K562 (cell line): ENCODE results near the gene FBXW11. TPM values are rescaled to one million over a fixed set of nuclear protein-coding genes. Genes with fewer than 3 reads are reported as not detected.
A peak's percentile ranks its signal among the peaks of the same experiment; 100 is the strongest.

Source experiments
- CREM ChIP-seq: IDR thresholded peaks from 2 replicates; pipeline ENCODE4 v1.6.1; 2014; ENCODE audit warnings: antibody characterized with exemption, low read depth
- E2F3 ChIP-seq: fragments of 250-450 bp; sonication (Bioruptor Pico); IDR thresholded peaks from 2 replicates; pipeline ENCODE4 v1.4.0; 2020; ENCODE audit warnings: mild to moderate bottlenecking
- MAZ ChIP-seq, 2 experiments: fragments of 450-650 bp in 1 of 2; sonication (generic) in 1 of 2; formaldehyde crosslinking; IDR thresholded peaks in 1 of 2; conservative IDR thresholded peaks in 1 of 2; 2 replicates each; pipeline versions ENCODE4 v1.4.0 to v1.5.0; 2020; ENCODE audit warnings: mild to moderate bottlenecking in 1 of 2, missing genetic modification reagents in 1 of 2
- RBM14 ChIP-seq: fragments of 200-400 bp; formaldehyde crosslinking; IDR thresholded peaks from 2 replicates; pipeline ENCODE4 v1.6.1; 2018; ENCODE audit warnings: low read depth, mild to moderate bottlenecking, low read length, moderate library complexity, borderline replicate concordance; ENCODE audit not compliant: insufficient read depth
- SREBF2 ChIP-seq: sonication (generic); formaldehyde crosslinking; IDR thresholded peaks from 2 replicates; pipeline ENCODE4 v1.4.0; 2020; ENCODE audit warnings: mild to moderate bottlenecking, missing genetic modification reagents
- TCF3 ChIP-seq: sonication (generic); formaldehyde crosslinking; IDR thresholded peaks from 2 replicates; pipeline ENCODE4 v1.4.0; 2020; ENCODE audit warnings: mild to moderate bottlenecking, missing genetic modification reagents
- ZFP36 ChIP-seq: fragments of 150-350 bp; IDR thresholded peaks from 2 replicates; pipeline ENCODE4 v1.6.1; 2018; ENCODE audit warnings: low read length, low read depth; ENCODE audit not compliant: partially characterized antibody
- ZNF134 ChIP-seq: fragments of 250-450 bp; sonication (Bioruptor Pico); conservative IDR thresholded peaks from 2 replicates; pipeline ENCODE4 v1.4.0; 2020
- ZNF174 ChIP-seq: fragments of 250-450 bp; sonication (Bioruptor Pico); IDR thresholded peaks from 2 replicates; pipeline ENCODE4 v1.4.0; 2020; ENCODE audit warnings: mild to moderate bottlenecking
- polyA plus RNA-seq, 8 experiments: library from polyadenylated mRNA; depleted of rRNA in 4 of 8; stranded (reverse) in 5 of 8; unstranded in 3 of 8; fragments of >200 nt; fragmentation: Nextera tagmentation in 2 of 8; fragmentation: Illumina TruSeq in 1 of 8; extraction: Ambion mirVana in 2 of 8; extraction: Trizol in 1 of 8; gene quantifications; 2 replicates each; pipeline versions ENCODE4 v1.2.1 to v1.2.3, GENCODE V29; 2011 to 2014; ENCODE audit warnings: inconsistent platforms in 1 of 8, missing spikeins in 1 of 8
- total RNA-seq, 7 experiments: library from RNA; depleted of rRNA in 6 of 7; stranded (reverse); fragments of >200 nt in 6 of 7; fragmentation: Illumina TruSeq in 2 of 7; extraction: Trizol in 2 of 7; gene quantifications; 2 replicates each; pipeline versions ENCODE4 v1.2.1 to v1.2.3, GENCODE V29; 2011 to 2021; ENCODE audit warnings: low replicate concordance in 1 of 7
- TF ChIP-seq, protein P1 (sequence below): IDR thresholded peaks from 2 replicates; pipeline ENCODE4 v1.6.1; 2016; ENCODE audit warnings: missing genetic modification characterization, missing compliant biosample characterization
- TF ChIP-seq, protein P2 (sequence below): fragments of 450-650 bp; IDR thresholded peaks from 2 replicates; pipeline ENCODE4 v1.6.1; 2017; ENCODE audit warnings: antibody characterized with exemption
- TF ChIP-seq, protein P3 (sequence below), 3 experiments: fragments of 200-800 bp in 1 of 3; fragments of 250-450 bp in 1 of 3; fragments of 450-650 bp in 1 of 3; sonication (Bioruptor Pico) in 1 of 3; sonication (Bioruptor generic) in 1 of 3; formaldehyde crosslinking in 1 of 3; IDR thresholded peaks; 2 replicates each; pipeline versions ENCODE4 v1.6.1 to v1.8.0; 2016 to 2022; ENCODE audit warnings: mild to moderate bottlenecking in 2 of 3, missing genetic modification characterization in 2 of 3, missing compliant biosample characterization in 1 of 3, moderate library complexity in 1 of 3
- TF ChIP-seq, protein P4 (sequence below): fragments of 150-350 bp; conservative IDR thresholded peaks from 2 replicates; pipeline ENCODE4 v1.6.1; 2014; ENCODE audit warnings: low read length
- TF ChIP-seq, protein P5 (sequence below): fragments of 450-650 bp; formaldehyde crosslinking; IDR thresholded peaks from 2 replicates; pipeline ENCODE4 v1.4.0; 2020; ENCODE audit warnings: mild to moderate bottlenecking, moderate library complexity
- TF ChIP-seq, protein P6 (sequence below): sonication (generic); formaldehyde crosslinking; IDR thresholded peaks from 2 replicates; pipeline ENCODE4 v1.8.0; 2022; ENCODE audit warnings: mild to moderate bottlenecking, low read depth, missing genetic modification reagents

Gene FBXW11
- total and polyA plus RNA-seq, 9 of the 15 experiments (the other 6 are each of a cell fraction or from before 2014, with no cell fraction given): 3.0 to 28.6 (median 23.6) TPM

DNA sequence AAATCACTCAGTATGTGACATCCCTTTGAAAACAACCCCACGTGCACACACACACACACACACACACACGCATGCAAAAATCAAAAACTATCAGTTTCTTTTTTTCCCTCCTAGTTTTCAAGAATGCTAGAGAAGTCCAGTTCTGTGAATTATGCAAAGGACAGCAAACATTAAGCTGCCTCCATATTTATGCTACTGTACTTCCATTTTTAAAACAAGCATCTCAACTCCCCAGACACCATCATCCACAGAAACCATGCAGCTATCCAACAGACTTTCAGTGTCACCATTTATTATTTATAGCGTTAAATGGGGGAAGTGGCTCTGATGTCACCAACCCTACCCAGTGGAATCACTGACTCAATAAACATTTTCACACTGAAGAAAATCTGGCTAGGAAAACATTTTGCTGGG is 1.6 kb downstream of the FBXW11 start (continued):
- TF ChIP-seq, protein P1, sequence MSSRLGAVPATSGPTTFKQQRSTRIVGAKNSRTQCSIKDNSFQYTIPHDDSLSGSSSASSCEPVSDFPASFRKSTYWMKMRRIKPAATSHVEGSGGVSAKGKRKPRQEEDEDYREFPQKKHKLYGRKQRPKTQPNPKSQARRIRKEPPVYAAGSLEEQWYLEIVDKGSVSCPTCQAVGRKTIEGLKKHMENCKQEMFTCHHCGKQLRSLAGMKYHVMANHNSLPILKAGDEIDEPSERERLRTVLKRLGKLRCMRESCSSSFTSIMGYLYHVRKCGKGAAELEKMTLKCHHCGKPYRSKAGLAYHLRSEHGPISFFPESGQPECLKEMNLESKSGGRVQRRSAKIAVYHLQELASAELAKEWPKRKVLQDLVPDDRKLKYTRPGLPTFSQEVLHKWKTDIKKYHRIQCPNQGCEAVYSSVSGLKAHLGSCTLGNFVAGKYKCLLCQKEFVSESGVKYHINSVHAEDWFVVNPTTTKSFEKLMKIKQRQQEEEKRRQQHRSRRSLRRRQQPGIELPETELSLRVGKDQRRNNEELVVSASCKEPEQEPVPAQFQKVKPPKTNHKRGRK (tag): no peak
- no peak for TF ChIP-seq E2F3 (CRISPR knock-in tag)
- TF ChIP-seq TCF3 (CRISPR knock-in tag): no peak
- TF ChIP-seq, protein P2, sequence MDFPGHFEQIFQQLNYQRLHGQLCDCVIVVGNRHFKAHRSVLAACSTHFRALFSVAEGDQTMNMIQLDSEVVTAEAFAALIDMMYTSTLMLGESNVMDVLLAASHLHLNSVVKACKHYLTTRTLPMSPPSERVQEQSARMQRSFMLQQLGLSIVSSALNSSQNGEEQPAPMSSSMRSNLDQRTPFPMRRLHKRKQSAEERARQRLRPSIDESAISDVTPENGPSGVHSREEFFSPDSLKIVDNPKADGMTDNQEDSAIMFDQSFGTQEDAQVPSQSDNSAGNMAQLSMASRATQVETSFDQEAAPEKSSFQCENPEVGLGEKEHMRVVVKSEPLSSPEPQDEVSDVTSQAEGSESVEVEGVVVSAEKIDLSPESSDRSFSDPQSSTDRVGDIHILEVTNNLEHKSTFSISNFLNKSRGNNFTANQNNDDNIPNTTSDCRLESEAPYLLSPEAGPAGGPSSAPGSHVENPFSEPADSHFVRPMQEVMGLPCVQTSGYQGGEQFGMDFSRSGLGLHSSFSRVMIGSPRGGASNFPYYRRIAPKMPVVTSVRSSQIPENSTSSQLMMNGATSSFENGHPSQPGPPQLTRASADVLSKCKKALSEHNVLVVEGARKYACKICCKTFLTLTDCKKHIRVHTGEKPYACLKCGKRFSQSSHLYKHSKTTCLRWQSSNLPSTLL: no peak
- no peak for TF ChIP-seq ZNF134
- TF ChIP-seq, protein P3, sequence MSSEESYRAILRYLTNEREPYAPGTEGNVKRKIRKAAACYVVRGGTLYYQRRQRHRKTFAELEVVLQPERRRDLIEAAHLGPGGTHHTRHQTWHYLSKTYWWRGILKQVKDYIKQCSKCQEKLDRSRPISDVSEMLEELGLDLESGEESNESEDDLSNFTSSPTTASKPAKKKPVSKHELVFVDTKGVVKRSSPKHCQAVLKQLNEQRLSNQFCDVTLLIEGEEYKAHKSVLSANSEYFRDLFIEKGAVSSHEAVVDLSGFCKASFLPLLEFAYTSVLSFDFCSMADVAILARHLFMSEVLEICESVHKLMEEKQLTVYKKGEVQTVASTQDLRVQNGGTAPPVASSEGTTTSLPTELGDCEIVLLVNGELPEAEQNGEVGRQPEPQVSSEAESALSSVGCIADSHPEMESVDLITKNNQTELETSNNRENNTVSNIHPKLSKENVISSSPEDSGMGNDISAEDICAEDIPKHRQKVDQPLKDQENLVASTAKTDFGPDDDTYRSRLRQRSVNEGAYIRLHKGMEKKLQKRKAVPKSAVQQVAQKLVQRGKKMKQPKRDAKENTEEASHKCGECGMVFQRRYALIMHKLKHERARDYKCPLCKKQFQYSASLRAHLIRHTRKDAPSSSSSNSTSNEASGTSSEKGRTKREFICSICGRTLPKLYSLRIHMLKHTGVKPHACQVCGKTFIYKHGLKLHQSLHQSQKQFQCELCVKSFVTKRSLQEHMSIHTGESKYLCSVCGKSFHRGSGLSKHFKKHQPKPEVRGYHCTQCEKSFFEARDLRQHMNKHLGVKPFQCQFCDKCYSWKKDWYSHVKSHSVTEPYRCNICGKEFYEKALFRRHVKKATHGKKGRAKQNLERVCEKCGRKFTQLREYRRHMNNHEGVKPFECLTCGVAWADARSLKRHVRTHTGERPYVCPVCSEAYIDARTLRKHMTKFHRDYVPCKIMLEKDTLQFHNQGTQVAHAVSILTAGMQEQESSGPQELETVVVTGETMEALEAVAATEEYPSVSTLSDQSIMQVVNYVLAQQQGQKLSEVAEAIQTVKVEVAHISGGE (CRISPR knock-in tag; IDR thresholded peaks at IDR 0.05): no peak
- no peak for TF ChIP-seq RBM14
- TF ChIP-seq, protein P4, sequence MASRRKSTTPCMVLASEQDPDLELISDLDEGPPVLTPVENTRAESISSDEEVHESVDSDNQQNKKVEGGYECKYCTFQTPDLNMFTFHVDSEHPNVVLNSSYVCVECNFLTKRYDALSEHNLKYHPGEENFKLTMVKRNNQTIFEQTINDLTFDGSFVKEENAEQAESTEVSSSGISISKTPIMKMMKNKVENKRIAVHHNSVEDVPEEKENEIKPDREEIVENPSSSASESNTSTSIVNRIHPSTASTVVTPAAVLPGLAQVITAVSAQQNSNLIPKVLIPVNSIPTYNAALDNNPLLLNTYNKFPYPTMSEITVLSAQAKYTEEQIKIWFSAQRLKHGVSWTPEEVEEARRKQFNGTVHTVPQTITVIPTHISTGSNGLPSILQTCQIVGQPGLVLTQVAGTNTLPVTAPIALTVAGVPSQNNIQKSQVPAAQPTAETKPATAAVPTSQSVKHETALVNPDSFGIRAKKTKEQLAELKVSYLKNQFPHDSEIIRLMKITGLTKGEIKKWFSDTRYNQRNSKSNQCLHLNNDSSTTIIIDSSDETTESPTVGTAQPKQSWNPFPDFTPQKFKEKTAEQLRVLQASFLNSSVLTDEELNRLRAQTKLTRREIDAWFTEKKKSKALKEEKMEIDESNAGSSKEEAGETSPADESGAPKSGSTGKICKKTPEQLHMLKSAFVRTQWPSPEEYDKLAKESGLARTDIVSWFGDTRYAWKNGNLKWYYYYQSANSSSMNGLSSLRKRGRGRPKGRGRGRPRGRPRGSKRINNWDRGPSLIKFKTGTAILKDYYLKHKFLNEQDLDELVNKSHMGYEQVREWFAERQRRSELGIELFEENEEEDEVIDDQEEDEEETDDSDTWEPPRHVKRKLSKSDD: no peak
- TF ChIP-seq, protein P5, sequence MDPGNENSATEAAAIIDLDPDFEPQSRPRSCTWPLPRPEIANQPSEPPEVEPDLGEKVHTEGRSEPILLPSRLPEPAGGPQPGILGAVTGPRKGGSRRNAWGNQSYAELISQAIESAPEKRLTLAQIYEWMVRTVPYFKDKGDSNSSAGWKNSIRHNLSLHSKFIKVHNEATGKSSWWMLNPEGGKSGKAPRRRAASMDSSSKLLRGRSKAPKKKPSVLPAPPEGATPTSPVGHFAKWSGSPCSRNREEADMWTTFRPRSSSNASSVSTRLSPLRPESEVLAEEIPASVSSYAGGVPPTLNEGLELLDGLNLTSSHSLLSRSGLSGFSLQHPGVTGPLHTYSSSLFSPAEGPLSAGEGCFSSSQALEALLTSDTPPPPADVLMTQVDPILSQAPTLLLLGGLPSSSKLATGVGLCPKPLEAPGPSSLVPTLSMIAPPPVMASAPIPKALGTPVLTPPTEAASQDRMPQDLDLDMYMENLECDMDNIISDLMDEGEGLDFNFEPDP (CRISPR knock-in tag): no peak
- TF ChIP-seq ZFP36: no peak
- TF ChIP-seq MAZ (CRISPR knock-in tag; conservative IDR thresholded peaks at IDR 0.05 in 1 of 2, IDR thresholded peaks at IDR 0.05 in 1 of 2): no peak
- TF ChIP-seq CREM: peak; percentile 32; the same call in 1 of the 2 replicates
- no peak for TF ChIP-seq ZNF174
- no peak for TF ChIP-seq SREBF2 (CRISPR knock-in tag)
- TF ChIP-seq, protein P6, sequence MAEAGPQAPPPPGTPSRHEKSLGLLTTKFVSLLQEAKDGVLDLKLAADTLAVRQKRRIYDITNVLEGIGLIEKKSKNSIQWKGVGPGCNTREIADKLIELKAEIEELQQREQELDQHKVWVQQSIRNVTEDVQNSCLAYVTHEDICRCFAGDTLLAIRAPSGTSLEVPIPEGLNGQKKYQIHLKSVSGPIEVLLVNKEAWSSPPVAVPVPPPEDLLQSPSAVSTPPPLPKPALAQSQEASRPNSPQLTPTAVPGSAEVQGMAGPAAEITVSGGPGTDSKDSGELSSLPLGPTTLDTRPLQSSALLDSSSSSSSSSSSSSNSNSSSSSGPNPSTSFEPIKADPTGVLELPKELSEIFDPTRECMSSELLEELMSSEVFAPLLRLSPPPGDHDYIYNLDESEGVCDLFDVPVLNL (CRISPR knock-in tag): no peak
